GM21360 (cell line): ENCODE measurements around the gene LMTK2.
"Not testable (repeated sequence)": the region's sequence is repeated elsewhere in the genome, so short reads cannot be mapped to it uniquely, and the experiment has no call there.

Source experiments
- ATAC-seq: cut with Tn5 transposase; IDR thresholded peaks from one replicate; pipeline ENCODE4 v1.9.1; 2021; ENCODE audit warnings: mild to moderate bottlenecking, moderate library complexity; ENCODE audit not compliant: unreplicated experiment

The LMTK2 gene

DNA sequence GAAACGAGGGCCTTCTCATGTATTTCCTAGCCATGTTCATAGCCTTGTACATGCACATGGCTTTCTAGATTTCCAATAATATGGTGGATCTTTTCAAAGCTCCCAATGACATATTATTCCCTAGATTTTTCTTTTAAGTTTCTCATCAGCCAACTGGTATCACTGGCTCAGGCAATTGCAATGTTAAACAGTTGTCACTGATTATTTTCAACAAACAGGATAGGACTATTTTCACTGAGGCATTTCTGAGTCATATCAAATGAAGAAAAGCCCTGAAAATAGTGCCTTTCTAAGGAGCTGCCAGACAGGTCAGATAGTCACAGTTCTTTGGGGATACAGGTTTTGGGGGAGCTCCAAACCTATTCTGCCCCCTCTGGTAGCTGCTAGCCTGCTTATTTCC is 4.5 kb upstream of the LMTK2 start:
- ATAC-seq = no peak

DNA sequence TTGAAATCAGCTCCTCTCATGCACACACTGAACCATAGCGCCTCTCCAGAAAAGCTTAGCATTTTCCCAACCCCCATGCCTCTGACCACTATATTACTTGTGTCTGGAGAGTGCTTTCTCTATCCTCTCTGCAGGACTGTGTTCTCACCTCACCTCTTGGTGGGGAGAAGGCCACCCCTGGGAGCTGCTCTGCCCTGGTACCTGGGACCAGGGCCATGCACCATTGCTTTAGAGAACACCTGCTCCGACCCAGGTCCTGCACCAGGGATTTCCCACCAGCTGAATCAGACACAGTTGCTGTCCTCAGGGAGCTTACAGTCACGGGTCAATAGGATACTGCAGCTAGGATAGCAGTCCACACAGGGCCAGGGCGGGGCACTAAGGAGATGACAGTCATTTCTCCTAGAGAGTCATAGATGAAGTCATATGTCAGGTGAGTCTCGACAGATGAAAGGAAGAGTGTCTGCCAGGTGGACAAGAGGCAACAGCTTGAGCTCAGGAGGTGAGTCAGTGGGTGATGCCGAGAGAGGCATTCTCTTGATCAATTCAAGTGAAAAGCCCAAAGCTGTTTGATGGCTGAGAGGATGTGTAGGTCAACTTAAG is 619 bp upstream of the LMTK2 start:
- no peak for ATAC-seq

DNA sequence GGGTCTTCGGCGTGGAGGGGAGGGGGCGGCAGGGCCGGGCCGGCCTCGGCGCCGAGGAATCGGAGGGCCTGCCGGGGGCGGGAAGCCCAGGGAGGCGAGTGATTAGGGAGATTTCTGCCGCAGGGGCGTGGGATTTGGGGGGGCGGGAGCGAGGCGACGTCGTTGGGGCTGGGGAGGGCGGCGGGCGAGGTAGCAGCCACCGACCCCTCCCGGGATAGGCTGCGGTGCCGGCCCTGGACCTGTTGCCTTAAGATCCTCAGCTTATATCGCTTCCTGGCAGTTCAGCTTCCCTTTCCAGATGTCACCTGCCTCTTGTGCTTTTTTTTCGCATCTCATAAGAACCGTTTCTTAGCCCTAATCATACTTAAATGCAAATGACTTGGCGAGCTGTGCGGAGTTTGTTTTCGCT is 655 bp downstream of the LMTK2 start:
- peak; percentile 7 for ATAC-seq

DNA sequence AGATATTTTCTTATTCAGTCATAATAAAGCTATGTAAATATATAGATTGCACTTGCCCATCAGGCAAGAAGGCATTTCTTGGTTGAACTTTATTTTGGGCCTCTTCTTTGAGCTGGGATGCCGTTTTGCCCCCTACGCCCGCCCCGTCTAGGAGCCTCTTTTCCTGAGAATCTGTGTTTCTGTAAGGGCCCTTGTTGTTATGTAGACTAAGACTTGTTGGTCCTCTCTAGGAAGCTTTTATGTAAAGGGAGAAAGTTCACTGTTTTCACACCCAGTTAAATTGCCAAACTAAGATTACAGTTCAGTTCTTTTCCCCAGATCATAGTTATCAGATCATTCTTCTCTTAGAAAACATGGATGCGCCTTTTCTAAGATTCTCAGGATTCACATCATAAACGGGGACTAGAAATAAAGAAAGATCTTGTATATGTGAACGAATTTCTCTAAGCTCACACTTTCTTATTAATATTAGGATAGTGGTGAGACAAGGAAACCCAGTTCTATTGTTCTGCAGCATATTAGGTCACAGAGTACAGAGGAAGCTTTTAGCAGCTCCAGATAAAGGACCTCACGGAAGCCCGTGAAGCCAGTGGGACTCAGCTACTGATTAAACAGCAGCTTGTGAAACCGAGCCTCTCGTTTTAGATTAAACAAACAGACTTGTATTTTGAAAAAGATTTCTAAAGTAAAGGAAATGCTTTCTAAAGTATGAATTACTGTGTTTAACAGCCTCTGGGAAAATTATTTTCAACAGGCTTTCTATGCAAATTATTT is 3.8 kb downstream of the LMTK2 start:
- no peak for ATAC-seq

DNA sequence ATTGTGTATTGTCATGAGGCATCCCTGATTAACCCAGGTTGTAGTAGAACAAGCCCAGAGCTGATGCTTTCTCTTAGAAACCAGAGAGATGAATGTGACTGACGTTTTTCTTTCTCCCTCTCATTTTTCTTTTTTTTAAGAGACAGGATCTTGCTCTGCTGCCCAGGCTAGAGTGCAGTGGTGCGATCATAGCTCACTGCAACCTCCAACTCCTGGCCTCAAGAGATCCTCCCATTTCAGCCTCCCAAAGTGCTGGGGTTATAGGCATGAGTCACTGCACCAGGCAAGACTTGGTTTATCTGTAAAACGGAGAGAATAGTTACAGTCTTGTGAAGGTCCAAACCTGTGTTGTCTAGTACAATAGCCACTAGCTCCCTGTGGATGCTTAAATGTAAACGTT is 5.4 kb downstream of the LMTK2 start:
- ATAC-seq = no peak

DNA sequence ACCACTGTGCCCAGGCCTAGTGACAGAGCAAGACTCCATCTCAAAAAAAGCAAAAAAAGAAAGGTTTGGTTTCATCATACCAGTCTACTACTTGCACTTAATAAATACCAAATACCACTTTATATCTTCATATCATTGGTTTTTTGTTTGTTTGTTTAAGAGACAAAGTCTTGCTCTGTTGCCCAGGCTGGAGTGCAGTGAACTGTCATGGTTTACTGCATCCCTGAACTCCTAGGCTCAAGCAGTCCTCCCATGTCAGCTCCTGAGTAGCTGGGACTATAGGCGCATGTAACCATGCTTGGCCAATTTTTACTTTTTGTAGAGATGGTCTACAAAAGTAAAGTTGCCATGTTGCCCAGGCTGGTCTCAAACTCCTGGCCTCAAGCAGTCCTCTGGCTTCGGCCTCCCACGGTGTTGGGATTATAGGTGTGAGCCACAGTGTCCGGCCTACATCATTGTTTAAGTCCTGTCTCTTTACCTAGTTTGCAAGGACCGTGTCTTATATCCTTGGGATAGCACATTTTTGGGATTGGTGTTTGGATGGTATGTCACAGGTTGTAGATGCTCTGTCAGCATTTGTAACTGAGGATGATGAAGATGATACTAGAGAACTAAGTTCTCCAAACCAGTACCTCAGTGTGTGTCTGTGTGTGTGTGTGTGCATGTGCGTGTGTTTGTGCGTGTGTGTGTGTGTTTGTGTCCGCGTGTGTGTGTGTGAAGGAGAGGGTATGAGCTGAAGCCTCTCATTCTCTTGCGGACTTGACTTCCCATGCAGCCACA is 9.3 kb downstream of the LMTK2 start:
- ATAC-seq = no peak

DNA sequence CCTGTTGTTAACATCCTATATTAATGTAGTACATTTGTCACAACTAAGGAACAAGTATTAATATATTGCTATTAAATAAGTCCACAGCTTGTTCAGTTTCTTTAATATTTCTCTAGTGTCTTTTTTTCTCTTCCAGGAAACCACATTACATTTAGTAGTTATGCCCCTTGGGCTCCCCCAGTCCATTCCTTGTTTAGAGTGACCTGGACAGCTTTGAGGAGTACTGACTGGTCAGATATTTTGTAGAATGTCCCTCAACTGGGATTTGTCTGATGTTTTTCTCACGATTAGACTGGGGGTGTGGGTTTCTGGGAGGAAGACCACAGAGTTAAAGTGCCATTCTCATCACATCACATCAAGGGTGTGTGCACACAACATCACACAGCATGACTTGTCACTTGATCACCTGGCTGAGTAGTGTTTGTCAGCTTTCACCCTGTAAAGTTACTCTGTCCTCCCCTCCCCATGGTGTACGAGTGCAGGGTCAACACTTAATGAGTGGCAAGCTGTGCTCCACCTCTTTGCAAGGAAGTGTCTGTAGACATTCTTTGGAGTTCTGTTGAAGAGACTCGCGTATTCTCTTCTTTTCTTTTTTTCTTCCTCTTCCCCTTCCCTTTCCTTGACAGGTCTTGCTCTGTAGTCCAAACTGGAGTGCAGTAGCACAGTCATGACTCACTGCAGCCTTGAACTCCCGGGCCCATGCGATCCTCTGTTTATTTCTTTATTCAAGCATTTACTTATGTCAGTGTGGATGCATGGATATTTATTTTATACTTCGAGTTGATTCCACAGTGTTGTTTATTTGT is 10.2 kb downstream of the LMTK2 start:
- no peak for ATAC-seq

DNA sequence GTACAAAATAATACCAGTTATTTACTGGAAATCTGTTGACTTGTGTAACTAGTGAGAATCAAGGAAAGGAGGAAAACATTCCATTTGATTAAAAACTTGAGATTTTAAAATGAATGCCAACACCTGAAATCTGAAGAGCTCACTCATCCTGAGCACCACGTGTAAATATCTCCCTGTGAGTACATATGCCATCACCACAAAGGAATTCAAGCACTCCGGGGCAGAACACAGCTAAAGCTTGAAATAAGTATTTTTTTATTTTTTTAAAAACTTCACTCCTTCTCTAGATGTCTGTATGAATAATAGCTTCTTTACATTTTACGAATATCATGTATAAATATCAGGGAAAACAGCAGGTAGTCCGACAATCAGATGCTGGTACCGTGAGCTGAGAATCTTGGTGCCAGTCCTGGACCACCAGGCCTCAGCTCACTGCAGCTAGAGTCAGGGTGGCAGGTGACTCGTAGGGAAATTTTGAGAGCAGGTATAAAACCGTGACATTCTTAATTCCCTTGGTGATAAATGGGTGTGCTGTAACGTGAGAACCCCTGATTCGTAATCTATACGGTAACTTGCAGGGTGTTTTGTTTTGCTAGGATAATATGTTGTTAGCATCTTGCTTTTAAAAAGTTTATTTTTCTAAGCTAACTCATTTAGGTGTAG is 12.7 kb downstream of the LMTK2 start:
- no peak for ATAC-seq

DNA sequence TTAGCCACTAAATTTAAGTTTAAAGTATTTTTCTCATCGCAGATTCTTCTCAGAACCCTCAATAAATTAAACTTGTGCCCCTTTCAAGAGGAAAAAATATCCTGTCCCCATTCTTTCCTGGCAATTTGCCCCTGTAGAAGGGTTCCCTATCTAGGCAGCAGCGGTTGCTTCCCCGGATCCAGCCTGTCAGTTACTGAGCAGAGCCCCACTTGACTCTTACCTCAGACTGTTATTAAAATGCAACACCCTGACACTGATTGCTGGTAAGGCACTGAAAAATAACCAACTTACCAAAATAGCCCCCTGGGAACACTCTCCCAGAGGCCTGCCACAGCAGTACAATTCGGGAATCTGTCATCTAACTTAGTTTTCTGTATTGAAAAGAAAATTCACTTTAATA is 13.9 kb downstream of the LMTK2 start:
- no peak for ATAC-seq

DNA sequence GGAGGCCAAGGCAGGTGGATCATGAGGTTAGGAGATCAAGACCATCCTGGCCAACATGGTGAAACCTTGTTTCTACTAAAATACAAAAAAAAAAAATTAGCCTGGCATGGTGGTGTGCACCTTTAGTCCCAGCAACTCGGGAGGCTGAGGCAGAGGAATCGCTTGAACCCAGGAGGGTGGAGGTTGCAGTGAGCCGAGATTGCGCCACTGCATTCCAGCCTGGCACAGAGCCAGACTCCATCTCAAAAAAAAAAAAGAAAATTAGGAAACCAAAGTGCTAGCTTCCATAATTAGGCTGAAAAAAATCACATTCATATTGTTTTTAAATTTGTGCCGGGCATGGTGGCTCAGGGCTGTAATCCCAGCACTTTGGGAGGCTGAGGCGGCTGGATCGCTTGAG is 14.7 kb downstream of the LMTK2 start:
- not testable (repeated sequence) for ATAC-seq

DNA sequence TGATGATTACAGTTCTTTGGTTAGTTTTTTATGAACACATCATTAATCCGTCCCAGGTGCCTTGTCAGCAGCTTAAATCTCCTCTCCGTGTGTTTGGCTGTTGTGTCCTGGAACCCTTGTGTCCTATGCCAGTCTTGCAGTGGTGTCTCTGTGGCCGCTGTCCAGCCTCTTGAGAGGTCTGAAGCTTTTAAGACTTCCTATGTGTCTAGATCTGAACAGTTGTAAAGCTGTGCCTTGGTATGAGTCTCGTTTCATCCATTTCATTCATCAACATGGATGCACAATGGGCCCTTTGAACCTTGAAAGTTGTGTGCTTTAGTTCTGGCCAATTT is 16.7 kb downstream of the LMTK2 start:
- ATAC-seq = no peak

DNA sequence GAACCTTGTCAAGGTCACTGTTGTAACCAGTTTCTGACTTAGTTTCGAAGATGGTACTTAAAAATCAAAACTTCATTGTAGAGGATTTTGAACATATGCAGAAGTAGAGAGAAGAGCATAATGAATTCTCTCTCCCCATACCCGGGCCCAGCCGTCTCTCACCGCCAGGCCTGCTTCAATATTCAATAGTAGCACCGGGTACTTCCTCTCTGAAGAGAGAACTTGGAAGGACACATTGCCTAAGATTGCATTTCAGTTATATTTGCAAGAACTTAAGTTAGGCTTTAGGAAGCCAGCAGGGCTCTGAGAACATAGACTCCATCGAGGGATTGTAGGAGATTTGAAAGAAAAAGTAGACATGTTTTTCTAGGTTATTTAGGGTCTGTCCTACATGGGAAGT is 19.1 kb downstream of the LMTK2 start:
- no peak for ATAC-seq

DNA sequence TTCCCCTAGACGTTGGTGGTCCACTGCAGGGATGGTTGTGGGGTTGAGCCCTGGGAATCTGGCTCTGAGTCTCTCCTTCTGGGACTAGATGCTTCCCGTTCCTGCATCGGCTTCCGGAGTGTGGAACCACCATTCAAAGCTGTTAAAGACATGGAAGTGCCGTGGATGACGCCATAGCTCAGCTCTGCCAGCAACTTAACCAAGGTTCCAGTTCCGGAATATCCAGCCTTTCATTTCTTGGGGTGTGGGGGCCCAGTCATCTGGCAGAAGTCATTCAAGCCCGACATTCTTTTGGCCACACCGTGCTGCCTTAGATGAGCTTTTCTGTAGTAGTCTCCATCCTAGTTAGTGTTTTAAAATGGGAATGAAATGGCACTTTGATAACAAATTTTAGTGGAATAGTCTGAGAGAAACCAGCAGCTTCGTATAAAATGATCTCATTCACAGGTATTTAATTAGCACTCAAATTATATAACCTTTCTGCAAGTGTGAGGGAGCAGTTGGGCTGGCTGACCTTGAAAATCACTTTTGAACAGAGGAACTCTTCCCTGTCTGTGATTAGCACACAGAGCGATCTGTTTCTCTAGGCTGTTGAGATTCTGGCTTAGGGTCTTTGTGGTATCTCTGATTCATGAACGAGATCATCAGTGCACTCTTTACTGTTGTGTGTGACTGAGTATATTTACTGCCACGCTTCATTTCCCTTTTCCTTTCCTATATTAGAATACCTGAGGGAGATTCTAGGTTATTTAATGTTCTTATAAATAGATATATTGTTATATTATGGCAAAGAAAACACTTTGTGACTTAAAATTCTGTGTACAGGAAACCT is 19.9 kb downstream of the LMTK2 start:
- no peak for ATAC-seq

DNA sequence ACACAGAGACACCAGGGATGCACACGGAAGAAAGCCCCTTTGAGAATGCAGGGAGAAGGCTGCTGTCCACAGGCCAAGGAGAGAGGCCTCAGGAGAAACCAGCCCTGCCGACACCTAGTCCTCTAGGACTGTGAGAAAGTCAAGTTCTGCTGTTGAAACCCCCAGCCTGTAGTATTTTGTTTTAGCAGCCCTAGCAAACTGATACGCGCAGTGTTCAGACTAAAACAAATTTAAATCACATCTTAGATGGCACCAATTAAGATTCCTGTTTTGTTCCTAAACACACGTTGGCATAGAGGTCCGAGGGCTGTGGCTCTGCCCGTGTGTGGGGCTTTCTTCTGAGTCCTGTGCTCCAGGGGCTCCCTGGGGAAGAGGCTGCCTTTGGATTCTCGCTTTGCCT is 21.7 kb downstream of the LMTK2 start:
- ATAC-seq = no peak

DNA sequence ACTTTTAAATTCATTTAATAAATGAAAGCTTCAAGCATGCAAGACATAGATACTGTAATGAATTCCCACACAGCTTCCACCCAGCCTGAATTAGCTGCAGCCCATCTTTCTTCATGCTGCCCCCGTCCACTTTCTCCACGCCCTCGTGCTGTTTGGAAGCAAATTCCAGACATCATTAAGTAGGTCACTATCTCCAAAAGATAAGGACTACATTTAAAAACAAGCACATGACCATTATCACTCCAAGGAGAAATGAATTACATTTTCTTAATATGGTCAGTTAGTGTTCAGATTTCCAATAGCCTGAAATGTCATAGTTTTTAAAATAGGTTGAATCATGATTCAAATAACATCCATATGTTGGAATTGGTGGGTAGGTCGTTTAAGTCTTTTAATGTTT is 24.3 kb downstream of the LMTK2 start:
- no peak for ATAC-seq

DNA sequence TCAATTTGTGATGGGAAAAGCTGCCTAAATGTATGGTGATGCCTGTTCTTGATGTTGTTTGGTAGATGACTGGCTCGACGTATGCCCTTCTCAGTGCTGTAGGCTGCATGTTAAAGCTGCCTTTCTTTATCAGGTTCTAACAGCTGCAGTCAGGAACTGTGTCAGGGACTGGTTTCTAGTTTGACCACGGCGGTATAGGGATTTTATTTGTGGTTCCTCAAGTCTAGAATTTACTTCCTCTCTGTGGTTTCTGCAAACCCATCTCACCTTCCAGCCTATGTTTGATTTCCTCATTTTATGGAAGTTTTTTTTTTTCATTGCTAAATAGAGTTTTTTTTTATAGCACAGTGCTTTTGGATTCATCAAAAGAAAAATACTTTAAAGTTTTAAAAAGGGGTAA is 26.5 kb downstream of the LMTK2 start:
- ATAC-seq = peak; percentile 70

DNA sequence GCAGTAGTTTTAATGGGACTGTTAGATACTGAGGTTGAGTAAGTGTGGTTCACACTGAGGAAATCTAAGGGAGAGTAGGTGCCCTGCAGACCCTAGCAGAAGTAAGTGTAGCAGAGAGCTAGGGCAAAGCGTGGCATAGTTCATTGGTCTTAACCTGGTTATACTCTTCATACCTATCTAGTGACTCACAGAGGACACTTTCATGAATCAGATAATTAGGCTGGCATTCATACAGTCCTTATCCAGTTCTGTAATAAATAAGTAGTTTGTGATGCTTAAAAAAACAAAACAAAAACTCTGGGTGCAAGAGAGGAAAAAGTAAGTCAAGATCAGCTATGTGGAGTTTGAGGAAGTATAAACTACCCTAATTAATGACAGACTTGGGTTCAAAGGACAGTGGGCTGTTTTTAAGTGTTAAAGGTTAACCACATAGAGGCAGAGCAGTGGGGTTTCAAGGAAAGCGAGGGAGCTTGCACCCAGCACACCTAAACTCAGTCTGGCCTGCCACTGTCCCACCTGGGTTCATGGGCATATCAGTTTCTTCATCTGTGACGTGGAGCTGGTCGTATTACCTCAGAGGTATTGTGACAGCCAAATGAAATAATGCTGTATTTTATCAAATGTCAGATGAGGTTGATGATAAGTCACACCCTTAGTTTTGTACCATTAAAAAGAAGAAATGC is 27.1 kb downstream of the LMTK2 start:
- peak; percentile 10 for ATAC-seq

DNA sequence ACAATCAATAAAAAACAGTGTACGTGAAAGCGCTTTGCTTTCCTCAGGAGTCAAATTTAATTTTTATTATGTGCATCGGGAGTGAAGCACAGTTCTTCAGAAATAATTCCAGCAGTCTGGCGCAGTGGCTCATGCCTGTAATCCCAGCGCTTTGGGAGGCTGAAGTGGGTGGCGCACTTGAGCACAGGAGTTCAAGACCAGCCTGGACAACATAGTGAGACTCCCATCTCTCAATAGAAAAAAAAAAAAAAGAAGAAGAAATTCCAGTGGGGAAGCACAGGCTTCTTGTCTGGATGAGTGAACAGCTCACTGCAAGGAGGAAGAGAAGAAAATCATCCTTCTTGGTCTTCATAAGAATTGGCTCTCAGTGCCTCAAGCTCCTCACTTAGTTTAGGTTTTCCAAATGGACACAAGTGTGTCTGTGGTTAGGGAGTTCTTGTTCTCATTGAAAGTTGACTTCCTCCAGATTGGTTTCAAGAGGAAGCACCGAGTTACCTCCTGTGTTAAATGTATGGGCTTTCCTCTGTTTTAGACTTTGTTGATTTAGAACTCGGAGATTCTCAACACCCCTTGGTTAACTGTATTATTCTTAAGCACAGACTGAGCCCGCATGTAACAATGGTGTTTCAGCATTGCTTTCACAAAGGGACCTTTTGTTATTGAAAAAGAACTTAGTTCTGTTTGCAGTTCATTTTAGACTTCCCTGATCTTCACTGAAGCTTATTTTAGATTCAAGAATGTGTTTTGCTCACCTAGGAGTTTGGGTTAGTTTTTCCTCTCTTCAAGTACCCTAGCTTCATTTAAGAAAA is 28.0 kb downstream of the LMTK2 start:
- ATAC-seq = no peak

DNA sequence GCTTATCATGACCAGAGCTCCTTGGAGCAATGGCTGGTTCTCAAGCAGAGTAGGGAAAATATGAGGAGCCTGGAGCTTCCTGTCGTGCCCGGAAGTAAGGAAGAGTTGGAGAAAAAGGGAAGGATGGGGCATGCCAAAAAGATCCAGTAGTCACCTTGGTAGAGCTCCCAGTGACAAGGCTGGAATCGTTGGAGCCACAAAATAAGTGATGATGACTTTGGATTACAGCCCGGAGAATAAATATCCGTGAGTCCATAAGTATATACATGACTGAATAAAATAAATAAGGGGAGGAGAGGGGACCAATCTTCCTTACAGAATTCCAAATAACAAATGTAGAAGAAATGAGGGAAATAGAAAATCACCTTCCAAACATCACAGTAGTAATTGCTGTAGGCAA is 29.3 kb downstream of the LMTK2 start:
- ATAC-seq = no peak
